Smooth muscle cell (in vitro differentiated cells): ENCODE measurements around the gene MTX3. TPM values are rescaled to one million over a fixed set of nuclear protein-coding genes. Genes with fewer than 3 reads are reported as not detected.

Experiments used
- DNase-seq: peaks from one replicate; lab custom pipeline; 2025; ENCODE audit not compliant: unreplicated experiment; lab: John Stamatoyannopoulos, UW
- H2AFZ ChIP-seq: fragments of 200-600 bp; sonication (generic); 2 replicates; pipeline ENCODE4 v1.6.0; 2016; ENCODE audit warnings: antibody characterized with exemption, low read depth, mild to moderate bottlenecking
- H3F3A ChIP-seq: fragments of 200-600 bp; sonication (generic); 2 replicates; pipeline ENCODE4 v1.6.0; 2017; ENCODE audit warnings: antibody characterized with exemption, low read depth
- H3K27ac ChIP-seq: fragments of 200-600 bp; sonication (generic); 2 replicates; pipeline ENCODE4 v1.5.1; 2016; ENCODE audit warnings: low read depth, mild to moderate bottlenecking
- H3K27me3 ChIP-seq: fragments of 200-600 bp; sonication (generic); 2 replicates; pipeline ENCODE4 v1.6.1; 2016; ENCODE audit warnings: low read depth, mild to moderate bottlenecking
- H3K36me3 ChIP-seq: fragments of 200-600 bp; sonication (generic); 2 replicates; pipeline ENCODE4 v1.5.1; 2016; ENCODE audit warnings: low read depth
- H3K4me1 ChIP-seq: fragments of 200-600 bp; sonication (generic); 2 replicates; pipeline ENCODE4 v1.5.1; 2016; ENCODE audit warnings: low read depth
- H3K4me2 ChIP-seq: fragments of 200-600 bp; sonication (generic); 2 replicates; pipeline ENCODE4 v1.6.0; 2016; ENCODE audit warnings: mild to moderate bottlenecking
- H3K4me3 ChIP-seq: fragments of 200-600 bp; sonication (generic); 2 replicates; pipeline ENCODE4 v1.5.1; 2016; ENCODE audit warnings: mild to moderate bottlenecking
- H3K79me2 ChIP-seq: fragments of 200-600 bp; sonication (generic); 2 replicates; pipeline ENCODE4 v1.6.0; 2016; ENCODE audit warnings: low read depth, mild to moderate bottlenecking
- H3K9ac ChIP-seq: fragments of 200-600 bp; sonication (generic); 2 replicates; pipeline ENCODE4 v1.6.0; 2016; ENCODE audit warnings: low read depth
- H3K9me3 ChIP-seq: fragments of 200-600 bp; sonication (generic); replicated peaks from 2 replicates; pipeline ENCODE4 v1.5.1; 2016; ENCODE audit warnings: low read depth
- H4K20me1 ChIP-seq: fragments of 200-600 bp; sonication (generic); 2 replicates; pipeline ENCODE4 v1.6.0; 2016; ENCODE audit warnings: low read depth
- CTCF ChIP-seq: fragments of 200-600 bp; sonication (generic); IDR thresholded peaks from 2 replicates; pipeline ENCODE4 v1.5.1; 2017; ENCODE audit warnings: borderline replicate concordance, mild to moderate bottlenecking, antibody characterized with exemption; ENCODE audit not compliant: insufficient read depth, poor library complexity, severe bottlenecking
- WGBS: methylation state at CpG from one replicate; pipeline ENCODE4 v1.1.7; 2016; ENCODE audit warnings: low lambda C conversion rate; 5-methylcytosine and 5-hydroxymethylcytosine counted together
- polyA plus RNA-seq: library from polyadenylated mRNA; unstranded; fragments of >200 nt; fragmentation: Nextera tagmentation; extraction: Ambion mirVana; gene quantifications from 2 replicates; pipeline ENCODE4 v1.2.1, GENCODE V29; 2016
- total RNA-seq: library from RNA; depleted of rRNA; stranded (reverse); fragments of >200 nt; gene quantifications from 2 replicates; pipeline ENCODE4 v1.2.3, GENCODE V29; 2014

MTX3 gene
- total and polyA plus RNA-seq, 2 experiments from 2014 or later: 2.7 to 17.9 TPM

- H3K36me3 ChIP-seq: no peaks in the 10 kb centered on the region
- H4K20me1 ChIP-seq: no peaks in the 10 kb centered on the region
- H3K9me3 ChIP-seq: no peaks in the 10 kb centered on the region
- no peak for TF ChIP-seq CTCF
- H3F3A ChIP-seq: no peaks in the 10 kb centered on the region
- H3K4me3 ChIP-seq: no peak overlapping the region
- H3K79me2 ChIP-seq: no peaks in the 10 kb centered on the region
- H3K27ac ChIP-seq: no peak overlapping the region
- 84% methylated on average over 5 of the region's 5 CpGs for WGBS
- DNase-seq: no peak
- peaks cover 82% of the 10 kb centered on the region for H3K27me3 ChIP-seq
- peaks cover 5% of the 10 kb centered on the region for H3K4me1 ChIP-seq
- no peak overlapping the region for H2AFZ ChIP-seq
- H3K9ac ChIP-seq: no peak overlapping the region
- H3K4me2 ChIP-seq: no peak overlapping the region
Measured at GRCh38 chr5:80036615-80037014, 45.6 kb upstream of the MTX3 start.

- Histone ChIP-seq H3K9ac (no peak overlapping the region), H3K9me3 (no peaks in the 10 kb centered on the region), H3K4me2 (no peak overlapping the region), H3K79me2 (no peaks in the 10 kb centered on the region), H3K4me1 (peaks cover 5% of the 10 kb centered on the region), H3K4me3 (no peak overlapping the region), H2AFZ (no peak overlapping the region), H3K36me3 (no peaks in the 10 kb centered on the region), H3F3A (no peaks in the 10 kb centered on the region), H4K20me1 (no peaks in the 10 kb centered on the region), H3K27me3 (peaks cover 90% of the 10 kb centered on the region), H3K27ac (no peak overlapping the region)
- DNase-seq: no peak
- TF ChIP-seq CTCF: no peak
- 70% methylated on average over 7 of the region's 7 CpGs for WGBS
Measured at GRCh38 chr5:80035839-80036238, 44.8 kb upstream of the MTX3 start.

GRCh38 chr5:80034962-80035821, 44.1 kb upstream of the MTX3 start, which contains the start of gene THBS4:
TSS of gene THBS4 (plus strand) at chr5:80035348. CDS start at chr5:80035538, 190 bp downstream.
- DNase-seq: no peak
- H4K20me1 ChIP-seq: no peaks in the 10 kb centered on the region
- H3K4me2 ChIP-seq: peak within 1 kb of the TSS; percentile 82
- H3K79me2 ChIP-seq: no peaks in the 10 kb centered on the region
- no peak within 1 kb of the TSS for H3K27ac ChIP-seq
- 6% methylated on average over 47 of the region's 76 CpGs for whole genome bisulfite sequencing
- H3F3A ChIP-seq: no peaks in the 10 kb centered on the region
- TF ChIP-seq CTCF: no peak
- H3K27me3 ChIP-seq: peaks cover 88% of the 10 kb centered on the region
- H3K36me3 ChIP-seq: no peaks in the 10 kb centered on the region
- no peak within 1 kb of the TSS for H2AFZ ChIP-seq
- no peaks in the 10 kb centered on the region for H3K9me3 ChIP-seq
- H3K9ac ChIP-seq: no peak within 1 kb of the TSS
- H3K4me1 ChIP-seq: peaks cover 5% of the 10 kb centered on the region
- peak within 1 kb of the TSS; percentile 37 for H3K4me3 ChIP-seq

GRCh38 chr5:80034559-80034958, 43.5 kb upstream of the MTX3 start:
- no peak for DNase-seq
- Histone ChIP-seq H3K4me1 (peaks cover 5% of the 10 kb centered on the region), H3K9me3 (no peaks in the 10 kb centered on the region), H3K36me3 (no peaks in the 10 kb centered on the region), H3K4me3 (peak overlapping the region; percentile 37), H3K27ac (no peak overlapping the region), H3K4me2 (peak overlapping the region; percentile 82), H3K9ac (no peak overlapping the region), H4K20me1 (no peaks in the 10 kb centered on the region), H2AFZ (no peak overlapping the region), H3F3A (no peaks in the 10 kb centered on the region), H3K79me2 (no peaks in the 10 kb centered on the region), H3K27me3 (peaks cover 86% of the 10 kb centered on the region)
- TF ChIP-seq CTCF: no peak
- 29% methylated on average over 8 of the region's 8 CpGs for WGBS
